ENCODE measurements around the gene CPLX3. TPM values are rescaled to one million over a fixed set of nuclear protein-coding genes. Genes with fewer than 3 reads are reported as not detected.

CPLX3 gene
- total RNA-seq, 1 donor = not detected

DNA sequence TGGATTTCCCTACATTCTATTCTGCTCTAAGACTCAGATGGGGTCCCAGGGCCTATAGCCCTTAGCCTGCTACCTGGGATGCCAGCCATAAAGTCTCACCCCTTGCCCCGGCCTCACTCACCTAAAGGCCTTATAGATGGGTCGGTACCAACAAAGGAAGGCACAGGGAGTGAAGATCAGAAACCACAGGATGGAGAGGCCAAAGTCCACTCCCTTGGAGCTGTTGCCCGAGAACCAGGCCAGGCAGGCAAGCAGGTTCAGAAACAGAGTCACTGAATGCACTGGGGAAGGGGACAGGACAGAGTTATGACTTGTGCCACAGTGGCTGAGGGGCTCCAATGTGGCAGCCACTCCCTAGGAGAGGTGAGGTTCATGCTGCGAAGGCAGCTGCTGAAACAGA, 24.0 kb downstream of the CPLX3 start:
- H3K4me3 ChIP-seq (ENCODE audit: low read depth, low read length) = no peak overlapping the region
- DNase-seq (ENCODE audit: low read depth) = no peak
- TF ChIP-seq, protein P1, sequence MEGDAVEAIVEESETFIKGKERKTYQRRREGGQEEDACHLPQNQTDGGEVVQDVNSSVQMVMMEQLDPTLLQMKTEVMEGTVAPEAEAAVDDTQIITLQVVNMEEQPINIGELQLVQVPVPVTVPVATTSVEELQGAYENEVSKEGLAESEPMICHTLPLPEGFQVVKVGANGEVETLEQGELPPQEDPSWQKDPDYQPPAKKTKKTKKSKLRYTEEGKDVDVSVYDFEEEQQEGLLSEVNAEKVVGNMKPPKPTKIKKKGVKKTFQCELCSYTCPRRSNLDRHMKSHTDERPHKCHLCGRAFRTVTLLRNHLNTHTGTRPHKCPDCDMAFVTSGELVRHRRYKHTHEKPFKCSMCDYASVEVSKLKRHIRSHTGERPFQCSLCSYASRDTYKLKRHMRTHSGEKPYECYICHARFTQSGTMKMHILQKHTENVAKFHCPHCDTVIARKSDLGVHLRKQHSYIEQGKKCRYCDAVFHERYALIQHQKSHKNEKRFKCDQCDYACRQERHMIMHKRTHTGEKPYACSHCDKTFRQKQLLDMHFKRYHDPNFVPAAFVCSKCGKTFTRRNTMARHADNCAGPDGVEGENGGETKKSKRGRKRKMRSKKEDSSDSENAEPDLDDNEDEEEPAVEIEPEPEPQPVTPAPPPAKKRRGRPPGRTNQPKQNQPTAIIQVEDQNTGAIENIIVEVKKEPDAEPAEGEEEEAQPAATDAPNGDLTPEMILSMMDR (IDR thresholded peaks at IDR 0.05; ENCODE audit: insufficient read depth, low read length) = no peak

DNA sequence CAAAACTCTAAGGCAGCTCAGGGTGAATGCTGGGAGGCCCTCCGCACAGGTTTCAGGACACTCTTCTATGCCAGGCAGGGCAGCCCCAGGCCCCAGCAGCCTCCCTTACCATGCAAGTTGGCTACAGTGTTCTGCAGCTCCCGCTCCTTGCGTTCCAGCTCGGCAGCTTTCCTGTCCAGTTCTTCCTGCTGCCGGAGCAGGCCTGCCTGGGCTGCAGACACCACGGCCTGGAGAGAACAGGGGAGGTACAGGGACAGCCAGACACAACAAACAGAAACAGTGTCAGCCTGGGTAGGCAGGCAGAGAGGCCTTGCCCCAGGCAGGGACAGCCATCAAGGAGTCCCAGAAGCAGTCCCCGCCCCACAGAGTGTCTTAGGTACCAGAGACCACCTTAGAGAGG, 25.5 kb downstream of the CPLX3 start:
- H3K4me3 ChIP-seq (ENCODE audit: low read depth, low read length) = no peak overlapping the region
- TF ChIP-seq, protein P1 (IDR thresholded peaks at IDR 0.05; ENCODE audit: insufficient read depth, low read length) = no peak
- DNase-seq (ENCODE audit: low read depth) = no peak

GRCh38 chr15:74854453-74855022, 28.1 kb downstream of the CPLX3 start:
- H3K4me3 ChIP-seq (ENCODE audit: low read depth, low read length) = no peak overlapping the region
- no peak for DNase-seq (ENCODE audit: low read depth)
- TF ChIP-seq, protein P1 (IDR thresholded peaks at IDR 0.05; ENCODE audit: insufficient read depth, low read length) = no peak

GRCh38 chr15:74855857-74856256, 29.4 kb downstream of the CPLX3 start:
- TF ChIP-seq, protein P1 (IDR thresholded peaks at IDR 0.05; ENCODE audit: insufficient read depth, low read length) = no peak

GRCh38 chr15:74856537-74856936, 30.1 kb downstream of the CPLX3 start:
- DNase-seq (ENCODE audit: low read depth) = no peak
- TF ChIP-seq, protein P1 (IDR thresholded peaks at IDR 0.05; ENCODE audit: insufficient read depth, low read length) = no peak
- no peak overlapping the region for H3K4me3 ChIP-seq (ENCODE audit: low read depth, low read length)

More at GRCh38 chr15:74855857-74856256, 29.4 kb downstream of the CPLX3 start:
- H3K4me3 ChIP-seq (ENCODE audit: low read depth, low read length) = no peak overlapping the region
- no peak for DNase-seq (ENCODE audit: low read depth)

DNA sequence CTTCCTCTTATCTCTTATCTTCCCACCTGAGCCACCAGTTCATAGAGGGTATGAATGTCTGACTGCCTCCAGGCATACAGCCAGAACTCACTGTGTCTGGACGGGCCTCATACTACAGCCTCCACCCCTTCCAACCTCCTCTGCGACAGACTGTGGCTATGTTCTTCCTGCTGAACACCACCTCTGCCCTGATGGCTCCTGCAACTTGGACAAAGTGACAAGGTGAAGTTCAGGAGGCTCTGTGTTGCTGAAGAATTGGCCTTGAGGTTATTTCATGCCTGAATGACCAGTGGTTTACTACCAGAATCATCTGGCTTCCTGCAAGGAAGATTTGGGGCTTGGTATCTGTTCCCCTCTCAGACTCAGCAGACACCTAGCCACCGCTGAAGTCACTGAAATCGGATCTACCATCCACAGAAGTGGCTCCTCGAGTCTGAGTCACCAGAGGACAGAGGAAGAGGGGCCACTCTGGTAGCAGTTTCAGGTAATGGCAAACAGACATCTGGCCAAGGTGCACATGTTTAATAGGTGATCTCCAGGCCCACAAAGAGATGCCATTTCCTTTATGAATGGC, 30.7 kb downstream of the CPLX3 start:
- TF ChIP-seq, protein P1 (IDR thresholded peaks at IDR 0.05; ENCODE audit: insufficient read depth, low read length) = no peak
- H3K4me3 ChIP-seq (ENCODE audit: low read depth, low read length) = no peak overlapping the region
- DNase-seq (ENCODE audit: low read depth) = no peak
